ENCODE results near the gene PTPN7.

Gene PTPN7

DNA sequence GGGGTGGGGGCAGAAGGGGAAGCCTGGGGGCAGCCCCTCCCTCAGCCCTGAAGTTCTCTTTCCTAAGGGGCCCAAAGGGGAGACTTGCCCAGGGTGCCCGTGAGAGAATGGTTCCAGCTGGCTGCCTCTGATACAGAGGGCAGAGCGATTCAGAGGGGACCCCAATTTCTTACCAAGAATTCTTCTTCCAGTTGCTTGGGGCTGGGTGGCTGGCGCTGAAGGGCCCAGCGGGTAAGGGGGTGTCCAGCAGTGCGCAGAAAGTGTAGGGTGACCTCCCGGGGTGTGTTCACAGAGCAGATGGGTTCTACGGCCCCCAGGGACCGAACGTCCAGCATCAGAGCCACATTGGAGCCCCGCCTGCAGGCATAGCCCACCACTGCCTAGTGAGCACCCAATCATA is 2.5 kb downstream of the PTPN7 start:
- TF ChIP-seq, protein P1, sequence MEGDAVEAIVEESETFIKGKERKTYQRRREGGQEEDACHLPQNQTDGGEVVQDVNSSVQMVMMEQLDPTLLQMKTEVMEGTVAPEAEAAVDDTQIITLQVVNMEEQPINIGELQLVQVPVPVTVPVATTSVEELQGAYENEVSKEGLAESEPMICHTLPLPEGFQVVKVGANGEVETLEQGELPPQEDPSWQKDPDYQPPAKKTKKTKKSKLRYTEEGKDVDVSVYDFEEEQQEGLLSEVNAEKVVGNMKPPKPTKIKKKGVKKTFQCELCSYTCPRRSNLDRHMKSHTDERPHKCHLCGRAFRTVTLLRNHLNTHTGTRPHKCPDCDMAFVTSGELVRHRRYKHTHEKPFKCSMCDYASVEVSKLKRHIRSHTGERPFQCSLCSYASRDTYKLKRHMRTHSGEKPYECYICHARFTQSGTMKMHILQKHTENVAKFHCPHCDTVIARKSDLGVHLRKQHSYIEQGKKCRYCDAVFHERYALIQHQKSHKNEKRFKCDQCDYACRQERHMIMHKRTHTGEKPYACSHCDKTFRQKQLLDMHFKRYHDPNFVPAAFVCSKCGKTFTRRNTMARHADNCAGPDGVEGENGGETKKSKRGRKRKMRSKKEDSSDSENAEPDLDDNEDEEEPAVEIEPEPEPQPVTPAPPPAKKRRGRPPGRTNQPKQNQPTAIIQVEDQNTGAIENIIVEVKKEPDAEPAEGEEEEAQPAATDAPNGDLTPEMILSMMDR (IDR thresholded peaks at IDR 0.05; ENCODE audit: extremely low read depth, missing control alignments), result no peak
- DNase-seq (ENCODE audit: low spot score), result no peak

DNA sequence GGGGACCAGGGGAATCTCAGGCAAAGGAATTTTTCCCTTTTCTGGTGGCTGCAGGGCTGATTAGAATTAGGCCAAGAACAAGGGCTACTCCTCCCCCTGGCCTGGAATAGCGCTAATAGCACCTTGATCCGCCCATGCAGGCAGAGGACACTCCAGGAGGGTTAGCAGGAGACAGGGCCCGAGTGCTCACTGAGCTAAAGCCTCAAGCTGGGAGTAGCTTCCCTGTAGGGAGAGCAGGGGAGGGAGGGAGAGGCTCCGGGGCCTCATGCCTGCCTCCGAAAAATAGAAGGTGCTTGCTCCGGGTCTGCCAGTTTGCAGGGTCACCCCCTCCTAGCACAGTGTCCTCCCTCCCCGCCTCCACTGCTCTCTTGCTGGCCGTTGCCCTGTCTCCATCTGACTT is 3.8 kb downstream of the PTPN7 start:
- TF ChIP-seq, protein P1 (IDR thresholded peaks at IDR 0.05; ENCODE audit: extremely low read depth, missing control alignments), result no peak
- DNase-seq (ENCODE audit: low spot score), result no peak

GRCh38 chr1:202155478-202156021 is 4.9 kb downstream of the PTPN7 start:
- DNase-seq (ENCODE audit: low spot score), result no peak
- TF ChIP-seq, protein P1 (IDR thresholded peaks at IDR 0.05; ENCODE audit: extremely low read depth, missing control alignments), result no peak

GRCh38 chr1:202154766-202155477 is 5.5 kb downstream of the PTPN7 start:
- DNase-seq (ENCODE audit: low spot score), result no peak

GRCh38 chr1:202154148-202154765 is 6.1 kb downstream of the PTPN7 start:
- TF ChIP-seq, protein P1 (IDR thresholded peaks at IDR 0.05; ENCODE audit: extremely low read depth, missing control alignments), result no peak
- no peak for DNase-seq (ENCODE audit: low spot score)

More at GRCh38 chr1:202154766-202155477, 5.5 kb downstream of the PTPN7 start:
- TF ChIP-seq, protein P1 (IDR thresholded peaks at IDR 0.05; ENCODE audit: extremely low read depth, missing control alignments), result peak; percentile 56

DNA sequence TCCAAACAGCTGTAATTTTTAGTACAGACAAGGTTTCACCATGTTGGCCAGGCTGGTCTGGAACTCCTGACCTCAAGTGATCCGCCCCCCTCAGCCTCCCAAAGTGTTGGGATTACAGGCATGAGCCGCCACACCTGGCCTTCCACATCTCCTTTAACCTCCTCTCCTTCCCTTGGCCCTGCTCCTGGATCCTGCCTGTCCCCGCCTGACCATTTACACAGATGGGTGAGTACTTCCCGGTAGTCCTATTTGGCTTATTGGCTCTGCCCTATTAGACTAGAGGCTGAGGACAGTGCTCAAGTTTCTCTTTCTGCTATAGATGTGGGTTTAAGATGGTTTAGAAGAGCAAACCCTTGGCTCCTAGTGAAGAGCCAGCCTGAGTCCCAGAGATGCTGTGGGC is 7.1 kb downstream of the PTPN7 start:
- DNase-seq (ENCODE audit: low spot score), result no peak
- TF ChIP-seq, protein P1 (IDR thresholded peaks at IDR 0.05; ENCODE audit: extremely low read depth, missing control alignments), result no peak

- DNase-seq (ENCODE audit: low spot score), result no peak
- TF ChIP-seq, protein P1 (IDR thresholded peaks at IDR 0.05; ENCODE audit: extremely low read depth, missing control alignments), result no peak
Measured at GRCh38 chr1:202152399-202152798, 8.0 kb downstream of the PTPN7 start.

Measured in GM20000 (cell line).